Measurements from ENCODE around the gene RSPH10B. TPM values are rescaled to one million over a fixed set of nuclear protein-coding genes. Genes with fewer than 3 reads are reported as not detected.

The RSPH10B gene
- total RNA-seq, 1 donor from 2014 or later = not detected

Other genes starting within 250 kb of the RSPH10B start
- gene RNF216, start 189.0 kb downstream of the RSPH10B start, total RNA-seq = 26.0 TPM
- not detected for gene OCM, start 89.9 kb downstream of the RSPH10B start, total RNA-seq
- gene CCZ1, start 72.0 kb downstream of the RSPH10B start, total RNA-seq = 46.2 TPM
- 6.2 TPM for gene PMS2, start 38.4 kb upstream of the RSPH10B start, total RNA-seq
- gene AIMP2, start 38.6 kb upstream of the RSPH10B start, total RNA-seq = 56.7 TPM
- gene ANKRD61, start 60.7 kb upstream of the RSPH10B start, total RNA-seq = not detected
- gene EIF2AK1, start 88.5 kb upstream of the RSPH10B start, total RNA-seq = 52.8 TPM
- 4.4 TPM for gene USP42, start 134.3 kb upstream of the RSPH10B start, total RNA-seq

Measured in Right ventricle myocardium inferior (tissue), 1 donor.